Right atrium auricular region (tissue), 2 donors: Measurements from ENCODE around the gene PAX1. TPM values are rescaled to one million over a fixed set of nuclear protein-coding genes. Genes with fewer than 3 reads are reported as not detected.

Experiments used
- DNase-seq: peaks from one replicate; pipeline ENCODE4 v3.0.0-alpha.2; 2019; ENCODE audit warnings: low spot score
- H3K27ac ChIP-seq, 2 donors: fragments of 200-600 bp; sonication (generic); 1 replicate in 1 of 2; 2 replicates in 1 of 2; pipeline ENCODE4 v1.5.1; 2016 to 2019
- H3K27me3 ChIP-seq, 2 donors: fragments of 200-600 bp; sonication (generic); one replicate each; pipeline versions ENCODE4 v1.5.1 to v1.6.0; 2017 to 2019
- H3K36me3 ChIP-seq: fragments of 200-600 bp; sonication (generic); one replicate; pipeline ENCODE4 v1.5.1; 2016
- H3K4me1 ChIP-seq, 2 donors: fragments of 200-600 bp; sonication (generic); one replicate each; pipeline versions ENCODE4 v1.5.1 to v1.6.0; 2017 to 2019
- H3K4me3 ChIP-seq, 2 donors: fragments of 200-600 bp; sonication (generic); 1 replicate in 1 of 2; 2 replicates in 1 of 2; pipeline ENCODE4 v1.5.1; 2017 to 2019; ENCODE audit warnings: mild to moderate bottlenecking in 1 of 2, moderate library complexity in 1 of 2
- H3K9me3 ChIP-seq, 2 donors: fragments of 200-600 bp; sonication (generic); one replicate each; pipeline ENCODE4 v1.5.1; 2019
- total RNA-seq, 2 donors: library from RNA; depleted of rRNA; stranded (reverse); fragments of >200 nt; gene quantifications; one replicate each; pipeline ENCODE4 v1.1.0, GENCODE V29; 2016
- TF ChIP-seq, protein P1 (sequence below), 2 donors: fragments of 200-600 bp; sonication (generic); IDR thresholded peaks; one replicate each; pipeline ENCODE4 v1.5.1; 2019; ENCODE audit warnings: antibody characterized with exemption in 2 of 2

Gene PAX1
- total RNA-seq, 2 donors from 2014 or later, result not detected

DNA sequence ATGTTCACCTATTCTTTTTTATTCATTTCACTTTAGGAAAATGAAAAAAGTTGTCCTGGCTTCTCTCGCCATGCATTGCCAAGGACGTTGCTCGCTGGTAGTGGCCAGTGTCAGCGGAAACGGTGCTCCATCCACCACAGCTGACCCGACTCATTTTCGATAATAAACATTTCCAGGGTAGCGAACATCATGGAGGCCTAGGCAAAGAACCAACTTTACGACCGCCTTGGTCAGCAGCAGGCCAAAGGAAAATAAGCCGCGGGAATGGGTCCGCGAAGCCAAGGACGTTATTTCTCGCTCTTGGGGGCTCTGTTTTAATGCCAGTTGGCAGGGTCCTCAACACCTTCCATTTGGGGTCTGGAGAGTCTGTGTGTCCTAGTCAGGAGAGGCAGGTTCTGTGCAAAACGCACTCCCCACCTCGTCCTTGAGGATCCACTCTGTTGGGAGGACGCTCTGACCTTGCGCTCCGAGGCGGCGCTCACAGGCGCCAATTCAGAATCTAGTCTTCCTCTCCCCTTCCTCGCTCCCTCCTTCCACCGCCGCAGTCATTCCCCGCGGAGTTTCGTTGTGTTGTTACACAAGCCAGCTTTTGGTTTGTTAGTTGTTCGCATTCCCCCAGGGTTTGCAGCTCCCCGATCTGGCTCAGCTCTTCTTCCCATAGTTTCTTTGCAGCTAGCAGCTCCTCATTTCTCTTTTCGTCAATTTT is 4.1 kb upstream of the PAX1 start:
- Histone ChIP-seq H3K4me3 (no peak overlapping the region), H3K4me1 (peaks cover 0 to 36% of the 10 kb centered on the region in 2 donors), H3K27me3 (peaks cover 6 to 42% of the 10 kb centered on the region in 2 donors), H3K27ac (no peak overlapping the region), H3K36me3 (no peaks in the 10 kb centered on the region), H3K9me3 (no peaks in the 10 kb centered on the region)
- TF ChIP-seq, protein P1, sequence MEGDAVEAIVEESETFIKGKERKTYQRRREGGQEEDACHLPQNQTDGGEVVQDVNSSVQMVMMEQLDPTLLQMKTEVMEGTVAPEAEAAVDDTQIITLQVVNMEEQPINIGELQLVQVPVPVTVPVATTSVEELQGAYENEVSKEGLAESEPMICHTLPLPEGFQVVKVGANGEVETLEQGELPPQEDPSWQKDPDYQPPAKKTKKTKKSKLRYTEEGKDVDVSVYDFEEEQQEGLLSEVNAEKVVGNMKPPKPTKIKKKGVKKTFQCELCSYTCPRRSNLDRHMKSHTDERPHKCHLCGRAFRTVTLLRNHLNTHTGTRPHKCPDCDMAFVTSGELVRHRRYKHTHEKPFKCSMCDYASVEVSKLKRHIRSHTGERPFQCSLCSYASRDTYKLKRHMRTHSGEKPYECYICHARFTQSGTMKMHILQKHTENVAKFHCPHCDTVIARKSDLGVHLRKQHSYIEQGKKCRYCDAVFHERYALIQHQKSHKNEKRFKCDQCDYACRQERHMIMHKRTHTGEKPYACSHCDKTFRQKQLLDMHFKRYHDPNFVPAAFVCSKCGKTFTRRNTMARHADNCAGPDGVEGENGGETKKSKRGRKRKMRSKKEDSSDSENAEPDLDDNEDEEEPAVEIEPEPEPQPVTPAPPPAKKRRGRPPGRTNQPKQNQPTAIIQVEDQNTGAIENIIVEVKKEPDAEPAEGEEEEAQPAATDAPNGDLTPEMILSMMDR (IDR thresholded peaks at IDR 0.05), result no peak
- no peak for DNase-seq

DNA sequence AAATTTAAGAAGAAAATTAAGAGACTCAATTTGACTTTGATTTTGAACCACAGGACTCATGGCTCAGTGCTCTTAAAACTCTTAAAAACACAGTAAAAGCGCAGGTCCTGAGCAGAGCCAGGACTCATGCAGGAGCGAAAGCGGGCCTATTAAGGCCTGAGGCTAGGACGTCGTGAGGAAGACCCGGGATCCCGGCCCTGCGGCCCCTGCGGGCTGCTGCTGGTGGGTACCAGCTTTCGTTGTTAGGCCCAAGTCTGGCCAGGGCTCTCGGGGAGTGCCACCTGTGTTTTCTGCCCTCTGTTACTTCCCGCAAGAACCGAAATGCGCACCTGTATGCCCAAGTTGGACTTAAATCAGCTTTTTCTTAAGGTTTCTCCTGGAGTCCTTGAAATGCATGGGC is 3.4 kb upstream of the PAX1 start:
- peaks cover 6 to 49% of the 10 kb centered on the region in 2 donors for H3K27me3 ChIP-seq
- TF ChIP-seq, protein P1 (IDR thresholded peaks at IDR 0.05), result no peak
- no peak for DNase-seq
- no peaks in the 10 kb centered on the region for H3K9me3 ChIP-seq
- no peaks in the 10 kb centered on the region for H3K36me3 ChIP-seq
- H3K4me1 ChIP-seq, result peaks cover 0 to 39% of the 10 kb centered on the region in 2 donors
- H3K27ac ChIP-seq, result no peak overlapping the region
- H3K4me3 ChIP-seq, result no peak overlapping the region

DNA sequence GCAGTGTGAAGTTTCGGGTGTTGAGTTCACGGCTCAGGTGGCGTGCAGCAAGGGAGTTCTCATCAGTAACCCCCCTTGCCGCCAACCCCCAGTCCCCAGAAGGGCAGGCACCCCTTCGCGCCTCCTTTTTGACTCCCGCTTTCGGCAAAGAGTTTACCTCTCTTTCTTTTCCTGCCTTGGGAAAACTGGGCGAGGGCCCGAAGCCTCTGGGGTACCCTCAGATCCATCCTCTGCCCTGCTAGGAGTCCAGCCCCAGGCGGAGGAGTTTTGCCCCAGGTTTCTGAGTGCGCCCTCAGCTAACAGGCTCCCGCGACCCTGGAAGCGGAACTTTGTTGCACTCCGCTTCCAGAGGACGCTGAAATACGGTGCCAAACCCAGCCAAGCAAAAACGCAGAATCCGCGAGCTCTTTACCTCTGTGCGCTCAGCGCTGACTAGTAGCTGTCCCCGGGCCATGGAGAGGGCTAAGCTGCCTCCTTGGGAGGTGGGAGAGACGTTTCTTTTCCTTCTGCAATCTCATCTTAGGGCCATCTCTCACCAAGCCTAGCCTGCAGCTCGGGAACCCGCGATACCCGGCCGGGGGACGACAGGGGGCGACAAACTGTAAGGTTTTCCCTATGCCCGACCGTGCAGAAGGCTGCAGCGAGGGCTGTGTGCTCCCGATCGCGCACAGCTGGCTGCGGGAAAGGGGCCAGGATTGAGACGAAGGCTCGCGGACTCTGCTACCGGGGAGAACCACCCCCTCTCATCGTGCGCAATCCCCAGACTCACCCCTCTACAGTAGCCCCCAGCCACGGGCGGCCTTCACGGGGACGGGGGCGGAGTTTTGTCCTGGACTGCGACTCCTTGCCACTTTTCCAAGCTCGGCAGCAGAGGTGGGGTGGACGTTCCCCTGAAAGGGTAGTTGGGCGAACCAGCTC is 2.7 kb upstream of the PAX1 start:
- no peak overlapping the region for H3K27ac ChIP-seq
- TF ChIP-seq, protein P1 (IDR thresholded peaks at IDR 0.05), result peak in 1 of 2 donors; percentile 62
- H3K4me3 ChIP-seq, result peak overlapping the region in 1 of 2 donors; percentile 26
- H3K9me3 ChIP-seq, result no peaks in the 10 kb centered on the region
- H3K27me3 ChIP-seq, result peaks cover 8 to 54% of the 10 kb centered on the region in 2 donors
- H3K36me3 ChIP-seq, result no peaks in the 10 kb centered on the region
- H3K4me1 ChIP-seq, result peaks cover 0 to 39% of the 10 kb centered on the region in 2 donors
- no peak for DNase-seq

DNA sequence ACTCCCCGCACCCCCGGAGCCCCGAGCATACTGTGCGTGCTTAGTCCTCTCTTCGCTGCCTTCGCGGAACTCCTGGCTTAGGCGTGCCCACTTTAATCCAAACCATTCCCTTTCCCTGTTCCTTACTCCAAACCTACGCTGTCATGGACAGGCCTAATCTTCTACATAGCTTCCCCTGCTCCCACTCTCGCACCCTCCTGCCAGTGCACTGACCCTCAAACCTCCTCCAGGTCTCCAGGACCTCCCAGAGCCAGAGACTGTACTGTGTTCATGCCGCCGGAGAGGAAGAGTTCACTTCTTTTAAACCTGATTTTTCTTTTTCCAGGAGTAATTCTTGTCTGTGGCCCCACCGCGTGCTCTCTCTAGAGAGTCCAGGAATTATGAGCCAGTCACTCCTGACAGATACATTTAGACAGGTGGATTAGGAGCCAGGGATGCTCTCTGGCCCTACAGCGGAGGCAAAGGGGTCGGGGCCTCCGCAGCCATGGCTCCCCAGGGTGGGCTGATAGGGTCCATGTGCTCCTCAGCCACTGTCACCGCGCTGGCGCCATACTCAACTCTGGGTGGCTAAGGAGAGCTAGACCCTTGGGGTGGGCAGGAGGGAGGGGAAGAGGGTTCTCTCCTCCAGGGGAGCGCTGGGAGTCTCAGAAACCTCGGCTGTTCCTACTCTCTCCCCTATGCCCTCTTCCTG is 1.6 kb upstream of the PAX1 start:
- no peaks in the 10 kb centered on the region for H3K36me3 ChIP-seq
- no peak for DNase-seq
- TF ChIP-seq, protein P1 (IDR thresholded peaks at IDR 0.05), result no peak
- peaks cover 0 to 39% of the 10 kb centered on the region in 2 donors for H3K4me1 ChIP-seq
- H3K27me3 ChIP-seq, result peaks cover 15 to 64% of the 10 kb centered on the region in 2 donors
- no peak overlapping the region for H3K27ac ChIP-seq
- H3K9me3 ChIP-seq, result no peaks in the 10 kb centered on the region
- H3K4me3 ChIP-seq, result peak overlapping the region in 1 of 2 donors; percentile 26

DNA sequence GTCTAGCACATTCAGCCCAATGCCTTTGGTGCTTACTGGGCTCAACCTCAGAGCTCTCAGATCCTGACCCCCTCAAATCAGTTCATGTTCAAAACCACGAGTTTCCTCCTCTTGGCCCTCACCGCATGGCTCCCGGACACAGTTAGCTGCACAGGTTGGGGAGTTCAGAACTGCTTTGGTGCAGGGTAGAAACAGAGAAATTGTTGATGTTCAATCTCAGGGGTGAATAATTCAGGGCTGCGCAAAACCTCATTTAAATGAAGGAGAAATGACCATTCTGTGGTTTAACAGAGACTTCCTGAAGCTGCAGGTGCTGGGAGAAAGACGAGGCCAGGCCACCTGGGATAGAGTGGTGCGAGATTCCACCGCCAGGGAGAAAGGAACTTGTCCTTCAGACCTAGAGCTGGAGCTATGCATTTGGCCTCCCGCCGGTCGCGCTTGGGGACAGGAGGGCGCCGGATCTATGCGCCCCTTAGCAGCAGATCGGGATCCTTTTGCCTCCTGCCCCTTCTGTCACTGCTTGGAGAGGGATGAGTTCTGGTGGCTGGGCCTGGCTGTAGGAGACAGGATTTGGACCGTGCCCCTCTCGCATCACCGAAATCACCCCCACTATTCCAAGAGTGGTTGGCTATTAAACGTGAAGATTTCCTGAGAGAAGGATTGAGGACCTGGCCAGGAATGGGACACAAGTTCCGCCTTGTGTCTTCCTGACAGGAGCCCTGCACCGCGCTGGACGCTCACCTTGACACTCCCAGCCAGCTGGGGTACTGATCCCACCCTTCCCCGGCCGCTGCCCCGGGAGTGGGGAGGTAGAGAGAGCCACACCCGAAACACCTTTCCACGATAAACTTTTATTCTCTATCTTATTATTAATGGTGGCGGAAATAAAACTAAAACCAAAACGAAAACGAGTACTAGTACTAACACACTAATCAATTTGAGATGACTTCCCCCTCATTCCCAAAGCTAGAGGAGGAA is 767 bp upstream of the PAX1 start:
- H3K27ac ChIP-seq, result no peak overlapping the region
- no peak for DNase-seq
- peaks cover 0 to 39% of the 10 kb centered on the region in 2 donors for H3K4me1 ChIP-seq
- TF ChIP-seq, protein P1 (IDR thresholded peaks at IDR 0.05), result no peak
- peaks cover 15 to 71% of the 10 kb centered on the region in 2 donors for H3K27me3 ChIP-seq
- H3K36me3 ChIP-seq, result no peaks in the 10 kb centered on the region
- no peak overlapping the region for H3K4me3 ChIP-seq
- H3K9me3 ChIP-seq, result no peaks in the 10 kb centered on the region
